ENCODE measurements around the gene RAB43. TPM values are rescaled to one million over a fixed set of nuclear protein-coding genes. Genes with fewer than 3 reads are reported as not detected.
A peak's percentile ranks its signal among the peaks of the same experiment; 100 is the strongest.
"Not testable (repeated sequence)": the region's sequence is repeated elsewhere in the genome, so short reads cannot be mapped to it uniquely, and the experiment has no call there.

The RAB43 gene
- total RNA-seq, 1 experiment from 2014 or later, result 13.5 TPM

DNA sequence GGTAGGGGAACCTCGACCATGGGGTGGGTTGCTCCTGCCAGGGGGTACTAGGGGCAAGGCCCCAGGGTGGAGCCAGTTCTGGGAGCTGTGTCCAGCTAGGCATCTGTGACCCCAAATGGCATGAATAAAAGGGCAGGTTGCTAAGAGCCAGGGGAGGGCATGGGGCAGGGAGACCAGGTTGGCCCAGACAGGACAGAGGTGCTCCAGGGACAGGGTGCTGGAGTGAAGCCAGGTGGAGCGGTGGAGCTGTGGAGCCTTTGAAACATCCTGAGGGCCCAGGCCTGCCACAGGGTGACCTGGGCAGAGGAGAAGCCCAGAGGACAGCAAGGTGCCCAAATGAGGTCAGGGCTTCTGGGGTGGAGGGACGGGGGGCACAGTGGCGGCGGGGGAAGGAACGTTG lies 33.3 kb downstream of the RAB43 start:
- H3K27me3 ChIP-seq (ENCODE audit: insufficient read depth, low read length); CTCF ChIA-PET; H4K20me1 ChIP-seq (ENCODE audit: insufficient read depth); H3K9me3 ChIP-seq (ENCODE audit: control insufficient read depth in 1 of 2, insufficient read depth in 1 of 2, low read depth in 1 of 2, low read length in 2 of 2); H2AFZ ChIP-seq (ENCODE audit: low read depth, low read length, poor library complexity, severe bottlenecking); H3K79me2 ChIP-seq (ENCODE audit: insufficient read depth, low read length); POLR2A ChIA-PET; H3K4me1 ChIP-seq (ENCODE audit: control insufficient read depth in 1 of 2, insufficient read depth in 2 of 2, low read length in 2 of 2); H3K36me3 ChIP-seq (ENCODE audit: control insufficient read depth in 1 of 2, insufficient read depth in 2 of 2, low read length in 2 of 2); DNase-seq (ENCODE audit: low read depth, low spot score); H3K4me3 ChIP-seq (replicated peaks in 1 of 2; ENCODE audit: low read depth in 1 of 2, low read length in 2 of 2); intact Hi-C loops (cut with micrococcal nuclease); H3K27ac ChIP-seq (ENCODE audit: low read depth, low read length); H3K9ac ChIP-seq (ENCODE audit: low read length); BruUV-seq (replicated peaks); H3K9me2 ChIP-seq (ENCODE audit: insufficient read depth); H3K4me2 ChIP-seq (ENCODE audit: low read length); RAD21 ChIA-PET (ENCODE audit: low non-redundant PET in 1 of 2, low total read pairs in 2 of 2, uncharacterized antibody in 2 of 2, unreplicated experiment in 2 of 2): not testable (repeated sequence)
- peak; percentile 28 for ATAC-seq

DNA sequence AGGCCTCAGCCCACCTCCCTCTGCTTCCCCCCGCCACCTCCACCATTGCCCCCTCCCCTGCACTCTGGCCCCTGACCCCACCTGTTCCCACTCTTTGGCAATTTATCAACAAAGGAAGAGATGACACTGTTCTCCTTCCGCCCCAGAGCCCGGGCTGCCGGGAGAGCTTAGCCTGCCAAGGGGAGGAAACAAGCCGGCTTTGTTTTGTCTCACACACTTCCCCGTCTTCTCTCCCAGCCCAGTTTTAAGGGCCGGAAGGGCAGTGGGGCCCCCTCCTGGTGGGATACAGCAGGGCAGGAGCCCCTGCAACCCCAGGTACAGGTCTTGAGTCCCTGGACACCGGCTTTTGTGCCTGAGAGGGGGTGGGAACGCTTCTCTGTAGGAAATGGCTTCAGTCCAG lies 33.7 kb downstream of the RAB43 start:
- H3K9me3 ChIP-seq (ENCODE audit: control insufficient read depth in 1 of 2, insufficient read depth in 1 of 2, low read depth in 1 of 2, low read length in 2 of 2); H3K9me2 ChIP-seq (ENCODE audit: insufficient read depth); H3K4me1 ChIP-seq (ENCODE audit: control insufficient read depth in 1 of 2, insufficient read depth in 2 of 2, low read length in 2 of 2); POLR2A ChIA-PET; H3K27ac ChIP-seq (ENCODE audit: low read depth, low read length); BruUV-seq (replicated peaks); H3K9ac ChIP-seq (ENCODE audit: low read length); H3K4me2 ChIP-seq (ENCODE audit: low read length); H4K20me1 ChIP-seq (ENCODE audit: insufficient read depth); H3K4me3 ChIP-seq (replicated peaks in 1 of 2; ENCODE audit: low read depth in 1 of 2, low read length in 2 of 2); H3K36me3 ChIP-seq (ENCODE audit: control insufficient read depth in 1 of 2, insufficient read depth in 2 of 2, low read length in 2 of 2); H3K27me3 ChIP-seq (ENCODE audit: insufficient read depth, low read length); DNase-seq (ENCODE audit: low read depth, low spot score); H3K79me2 ChIP-seq (ENCODE audit: insufficient read depth, low read length); H2AFZ ChIP-seq (ENCODE audit: low read depth, low read length, poor library complexity, severe bottlenecking); intact Hi-C loops (cut with micrococcal nuclease); RAD21 ChIA-PET (ENCODE audit: low non-redundant PET in 1 of 2, low total read pairs in 2 of 2, uncharacterized antibody in 2 of 2, unreplicated experiment in 2 of 2); CTCF ChIA-PET: not testable (repeated sequence)
- ATAC-seq, result peak; percentile 92

DNA sequence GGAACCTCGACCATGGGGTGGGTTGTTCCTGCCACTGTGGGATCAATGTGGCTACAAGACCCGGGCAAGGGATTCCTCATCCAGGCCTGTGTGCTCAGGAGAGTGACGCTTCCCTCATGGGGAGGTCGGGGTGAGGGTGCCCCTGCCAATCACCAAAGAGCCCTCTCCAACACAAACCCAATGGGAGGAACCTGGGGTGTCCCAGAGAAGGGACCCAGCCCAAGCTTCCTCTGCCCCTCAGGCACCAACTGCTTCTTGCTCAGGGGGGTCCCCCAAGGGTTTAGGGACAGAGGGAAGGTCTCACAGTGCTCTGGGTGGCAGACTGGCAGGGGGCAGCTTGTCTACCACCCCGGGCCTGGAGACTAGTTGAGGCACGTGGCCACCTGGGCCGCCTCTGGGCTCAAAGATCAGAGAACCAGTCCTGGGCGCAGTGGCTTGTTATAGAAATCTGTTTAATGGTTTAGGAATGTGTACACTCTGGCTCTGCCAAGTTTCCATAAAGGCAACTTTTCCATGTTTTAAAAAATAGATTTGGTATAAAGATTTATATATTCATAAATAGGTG lies 34.4 kb downstream of the RAB43 start:
- intact Hi-C loops (cut with micrococcal nuclease), result no loop called here
- DNase-seq (ENCODE audit: low read depth, low spot score), result no peak
- no TSS peak for BruUV-seq (replicated peaks)
- no peak for ATAC-seq
- Histone ChIP-seq H3K9me2 (ENCODE audit: insufficient read depth) (no peaks in the 10 kb centered on the region), H3K9me3 (ENCODE audit: control insufficient read depth in 1 of 2, insufficient read depth in 1 of 2, low read depth in 1 of 2, low read length in 2 of 2) (no peaks in the 10 kb centered on the region), H2AFZ (ENCODE audit: low read depth, low read length, poor library complexity, severe bottlenecking) (no peak overlapping the region), H3K79me2 (ENCODE audit: insufficient read depth, low read length) (no peaks in the 10 kb centered on the region), H3K36me3 (ENCODE audit: control insufficient read depth in 1 of 2, insufficient read depth in 2 of 2, low read length in 2 of 2) (peaks cover 0 to 3% of the 10 kb centered on the region in 2 experiments; a peak in 2 of 4 replicates), H3K4me1 (ENCODE audit: control insufficient read depth in 1 of 2, insufficient read depth in 2 of 2, low read length in 2 of 2) (no peaks in the 10 kb centered on the region), H4K20me1 (ENCODE audit: insufficient read depth) (no peaks in the 10 kb centered on the region), H3K27me3 (ENCODE audit: insufficient read depth, low read length) (no peaks in the 10 kb centered on the region), H3K9ac (ENCODE audit: low read length) (no peak overlapping the region), H3K27ac (ENCODE audit: low read depth, low read length) (no peak overlapping the region), H3K4me2 (ENCODE audit: low read length) (no peak overlapping the region), H3K4me3 (replicated peaks in 1 of 2; ENCODE audit: low read depth in 1 of 2, low read length in 2 of 2) (no peak overlapping the region)
- ChIA-PET POLR2A (no interaction called here), RAD21 (ENCODE audit: low non-redundant PET in 1 of 2, low total read pairs in 2 of 2, uncharacterized antibody in 2 of 2, unreplicated experiment in 2 of 2) (no interaction called here), CTCF (no interaction called here)
- TF ChIP-seq JUND (IDR thresholded peaks at IDR 0.05), result no peak
- TF ChIP-seq SIN3A (IDR thresholded peaks at IDR 0.05; ENCODE audit: low read depth), result no peak
- TF ChIP-seq RAD21 (IDR thresholded peaks at IDR 0.05; ENCODE audit: low read depth), result no peak
- TF ChIP-seq, protein P1, sequence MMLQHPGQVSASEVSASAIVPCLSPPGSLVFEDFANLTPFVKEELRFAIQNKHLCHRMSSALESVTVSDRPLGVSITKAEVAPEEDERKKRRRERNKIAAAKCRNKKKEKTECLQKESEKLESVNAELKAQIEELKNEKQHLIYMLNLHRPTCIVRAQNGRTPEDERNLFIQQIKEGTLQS (IDR thresholded peaks at IDR 0.05), result no peak
- TF ChIP-seq, protein P2, sequence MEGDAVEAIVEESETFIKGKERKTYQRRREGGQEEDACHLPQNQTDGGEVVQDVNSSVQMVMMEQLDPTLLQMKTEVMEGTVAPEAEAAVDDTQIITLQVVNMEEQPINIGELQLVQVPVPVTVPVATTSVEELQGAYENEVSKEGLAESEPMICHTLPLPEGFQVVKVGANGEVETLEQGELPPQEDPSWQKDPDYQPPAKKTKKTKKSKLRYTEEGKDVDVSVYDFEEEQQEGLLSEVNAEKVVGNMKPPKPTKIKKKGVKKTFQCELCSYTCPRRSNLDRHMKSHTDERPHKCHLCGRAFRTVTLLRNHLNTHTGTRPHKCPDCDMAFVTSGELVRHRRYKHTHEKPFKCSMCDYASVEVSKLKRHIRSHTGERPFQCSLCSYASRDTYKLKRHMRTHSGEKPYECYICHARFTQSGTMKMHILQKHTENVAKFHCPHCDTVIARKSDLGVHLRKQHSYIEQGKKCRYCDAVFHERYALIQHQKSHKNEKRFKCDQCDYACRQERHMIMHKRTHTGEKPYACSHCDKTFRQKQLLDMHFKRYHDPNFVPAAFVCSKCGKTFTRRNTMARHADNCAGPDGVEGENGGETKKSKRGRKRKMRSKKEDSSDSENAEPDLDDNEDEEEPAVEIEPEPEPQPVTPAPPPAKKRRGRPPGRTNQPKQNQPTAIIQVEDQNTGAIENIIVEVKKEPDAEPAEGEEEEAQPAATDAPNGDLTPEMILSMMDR (IDR thresholded peaks at IDR 0.05 in 2 of 3, conservative IDR thresholded peaks at IDR 0.05 in 1 of 3; ENCODE audit: borderline replicate concordance in 1 of 3, insufficient read depth in 1 of 3, low read depth in 2 of 3, low read length in 2 of 3), result no peak
- no peak for TF ChIP-seq EZH2phosphoT487 (IDR thresholded peaks at IDR 0.05; ENCODE audit: borderline replicate concordance)
- TF ChIP-seq, protein P3, sequence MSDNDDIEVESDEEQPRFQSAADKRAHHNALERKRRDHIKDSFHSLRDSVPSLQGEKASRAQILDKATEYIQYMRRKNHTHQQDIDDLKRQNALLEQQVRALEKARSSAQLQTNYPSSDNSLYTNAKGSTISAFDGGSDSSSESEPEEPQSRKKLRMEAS (IDR thresholded peaks at IDR 0.05), result no peak
- no peak for TF ChIP-seq YY1 (IDR thresholded peaks at IDR 0.05; ENCODE audit: extremely low read depth, insufficient replicate concordance, low read depth, low read length)
